Stimulated activated CD4-positive, alpha-beta T cell treated with anti-CD3 and anti-CD28 coated beads, Interleukin-2, amount 100 ng/mL, for 48 hours (primary cell): ENCODE measurements around the gene CUX1.
A peak's percentile ranks its signal among the peaks of the same experiment; 100 is the strongest.
"Not testable (repeated sequence)": the region's sequence is repeated elsewhere in the genome, so short reads cannot be mapped to it uniquely, and the experiment has no call there.

Experiments used
- DNase-seq, 2 donors: peaks; one replicate each; pipeline ENCODE4 v3.0.0-alpha.2; 2020

The CUX1 gene

GRCh38 chr7:101803203-101804087 is 14.0 kb upstream of the CUX1 start:
- no peak for DNase-seq

- no peak for DNase-seq
Observed at GRCh38 chr7:101804088-101804963, 13.1 kb upstream of the CUX1 start.

GRCh38 chr7:101804967-101805366 is 12.5 kb upstream of the CUX1 start:
- DNase-seq, result no peak

- no peak for DNase-seq
Observed at GRCh38 chr7:101812595-101812994, 4.8 kb upstream of the CUX1 start.

GRCh38 chr7:101813402-101814019 is 3.9 kb upstream of the CUX1 start:
- no peak for DNase-seq

GRCh38 chr7:101814081-101814990 is 3.1 kb upstream of the CUX1 start:
- DNase-seq, result peak; percentile 48 to 54

- peak; percentile 43 to 50 for DNase-seq
Observed at GRCh38 chr7:101814991-101815825, 2.2 kb upstream of the CUX1 start.

GRCh38 chr7:101815826-101816594 is 1.4 kb upstream of the CUX1 start:
- peak; percentile 47 to 57 for DNase-seq

- DNase-seq, result peak in 1 of 2 donors; percentile 15
Observed at GRCh38 chr7:101816595-101817470, 593 bp upstream of the CUX1 start.

GRCh38 chr7:101818287-101819071 is 1.1 kb downstream of the CUX1 start:
- DNase-seq, result no peak

GRCh38 chr7:101819183-101819582 is 1.8 kb downstream of the CUX1 start:
- DNase-seq, result no peak

- DNase-seq, result no peak
Observed at GRCh38 chr7:101819913-101820522, 2.6 kb downstream of the CUX1 start.

- DNase-seq, result no peak
Observed at GRCh38 chr7:101820703-101821102, 3.3 kb downstream of the CUX1 start.

- not testable (repeated sequence) for DNase-seq
Observed at GRCh38 chr7:101822632-101823031, 5.2 kb downstream of the CUX1 start.

- DNase-seq, result no peak
Observed at GRCh38 chr7:101823096-101823495, 5.7 kb downstream of the CUX1 start.

- no peak for DNase-seq
Observed at GRCh38 chr7:101823596-101823995, 6.2 kb downstream of the CUX1 start.

GRCh38 chr7:101824440-101824839 is 7.0 kb downstream of the CUX1 start:
- no peak for DNase-seq
